ENCODE data around the gene SCT. TPM values are rescaled to one million over a fixed set of nuclear protein-coding genes. Genes with fewer than 3 reads are reported as not detected.

The SCT gene
- total RNA-seq, 1 donor from 2014 or later, result not detected

DNA sequence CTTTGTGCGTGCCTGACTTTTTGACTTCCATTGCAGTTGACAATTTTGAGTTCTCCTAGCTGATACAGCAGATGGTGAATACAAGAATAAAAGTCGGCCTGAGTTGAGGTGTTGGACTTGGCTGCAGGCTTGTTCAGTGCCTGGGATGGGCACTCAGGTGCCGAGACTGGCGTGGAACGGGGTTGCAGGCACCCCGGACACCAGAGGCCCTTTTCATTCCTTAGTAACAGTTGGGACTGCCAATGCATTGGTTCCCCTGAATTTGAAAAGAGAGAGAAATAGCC lies 49.4 kb downstream of the SCT start:
- DNase-seq (ENCODE audit: missing footprints) (no peak), ATAC-seq (no peak)
- intact Hi-C loops (cut with DNase I), result loop anchor here (5.0 kb wide), 1 partner anchor 35 kb away; no protein-coding TSS in a partner anchor

DNA sequence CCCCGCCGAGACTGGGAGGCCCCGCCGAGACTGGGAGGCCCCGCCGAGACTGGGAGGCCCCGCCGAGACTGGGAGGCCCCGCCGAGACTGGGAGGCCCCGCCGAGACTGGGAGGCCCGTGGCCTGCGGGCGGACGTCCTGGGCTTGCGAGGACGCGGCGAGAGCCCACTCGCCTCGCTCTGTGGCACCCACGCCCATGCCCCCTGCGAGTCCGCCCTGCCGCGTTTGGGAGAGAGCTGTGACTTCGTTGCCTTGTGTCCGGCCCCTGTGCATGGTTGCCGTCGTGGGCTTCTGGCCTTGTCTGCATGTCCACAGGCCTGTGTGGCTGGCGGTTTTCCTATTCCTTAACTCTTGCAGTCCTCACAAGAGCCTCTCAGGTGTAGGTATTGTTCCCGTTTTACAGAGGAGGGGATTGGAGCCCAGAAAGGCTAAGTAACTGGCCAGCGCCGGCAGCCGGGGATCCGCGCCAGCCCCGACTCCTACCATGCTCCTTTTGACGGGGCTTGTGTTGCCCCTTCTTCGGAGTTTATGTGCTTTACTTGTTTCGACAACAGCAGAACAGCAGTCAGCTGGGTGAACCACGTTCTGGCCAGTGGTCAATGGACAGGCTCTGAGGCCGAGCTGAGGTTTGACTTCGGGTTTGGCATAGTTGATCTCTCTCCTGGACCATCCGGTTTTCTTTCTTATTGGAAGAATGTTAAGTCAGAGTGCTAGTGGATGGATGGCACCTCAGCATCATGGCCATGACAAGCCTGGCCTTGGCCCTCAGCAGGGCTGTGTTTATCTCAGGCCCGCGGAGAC lies 50.0 kb downstream of the SCT start:
- intact Hi-C loops (cut with DNase I), result loop anchor here (5.0 kb wide), 1 partner anchor 35 kb away; no protein-coding TSS in a partner anchor
- ATAC-seq, result no peak
- no peak for DNase-seq (ENCODE audit: missing footprints)

Other genes starting within 250 kb of the SCT start
- gene PKP3, start 233.0 kb downstream of the SCT start, total RNA-seq, result 0.32 TPM
- 50.0 TPM for gene SIGIRR, start 212.2 kb downstream of the SCT start, total RNA-seq
- gene ANO9, start 185.2 kb downstream of the SCT start, total RNA-seq, result 0.41 TPM
- gene PTDSS2, start 176.9 kb downstream of the SCT start, total RNA-seq, result 27.8 TPM
- 190 TPM for gene RNH1, start 119.9 kb downstream of the SCT start, total RNA-seq
- 57.5 TPM for gene HRAS, start 91.6 kb downstream of the SCT start, total RNA-seq
- 0.16 TPM for gene LRRC56, start 89.7 kb downstream of the SCT start, total RNA-seq
- gene LMNTD2, start 66.4 kb downstream of the SCT start, total RNA-seq, result 0.14 TPM
- 3.9 TPM for gene RASSF7, start 66.2 kb downstream of the SCT start, total RNA-seq
- 16.6 TPM for gene PHRF1, start 50.7 kb downstream of the SCT start, total RNA-seq
- 13.2 TPM for gene IRF7, start 11.2 kb downstream of the SCT start, total RNA-seq
- not detected for gene CDHR5, start 2.2 kb downstream of the SCT start, total RNA-seq
- 0.16 TPM for gene DRD4, start 10.1 kb upstream of the SCT start, total RNA-seq
- gene DEAF1, start 68.0 kb upstream of the SCT start, total RNA-seq, result 20.6 TPM
- 9.9 TPM for gene TMEM80, start 68.6 kb upstream of the SCT start, total RNA-seq
- gene EPS8L2, start 79.0 kb upstream of the SCT start, total RNA-seq, result 7.7 TPM
- 102 TPM for gene TALDO1, start 120.3 kb upstream of the SCT start, total RNA-seq
- gene GATD1, start 150.3 kb upstream of the SCT start, total RNA-seq, result 18.3 TPM
- gene CEND1, start 162.9 kb upstream of the SCT start, total RNA-seq, result not detected
- gene SLC25A22, start 171.1 kb upstream of the SCT start, total RNA-seq, result 2.6 TPM
- 7.2 TPM for gene PIDD1, start 178.1 kb upstream of the SCT start, total RNA-seq
- 1,110 TPM for gene RPLP2, start 182.8 kb upstream of the SCT start, total RNA-seq
- gene PNPLA2, start 191.7 kb upstream of the SCT start, total RNA-seq, result 321 TPM
- gene CRACR2B, start 200.7 kb upstream of the SCT start, total RNA-seq, result 24.3 TPM
- gene CD151, start 205.8 kb upstream of the SCT start, total RNA-seq, result 462 TPM
- gene POLR2L, start 215.3 kb upstream of the SCT start, total RNA-seq, result 298 TPM
- gene TSPAN4, start 215.7 kb upstream of the SCT start, total RNA-seq, result 43.8 TPM